ENCODE data around the gene SHISA2.

The SHISA2 gene

GRCh38 chr13:26050568-26051230 is 1.1 kb downstream of the SHISA2 start (continued):
- TF ChIP-seq KLF9 (tag by site-specific recombination; IDR thresholded peaks at IDR 0.05; ENCODE audit: low read depth), result 0 out of 2 replicates have a peak, but pooled peaks have one; percentile 18
- TF ChIP-seq ZSCAN23 (tag by site-specific recombination; IDR thresholded peaks at IDR 0.05), result no peak
- no peak for TF ChIP-seq ZNF776 (tag by site-specific recombination; IDR thresholded peaks at IDR 0.05; ENCODE audit: borderline replicate concordance)
- no peak for TF ChIP-seq ZNF529 (tag by site-specific recombination; IDR thresholded peaks at IDR 0.05; ENCODE audit: insufficient replicate concordance)
- no peak for TF ChIP-seq ZNF2 (tag by site-specific recombination; IDR thresholded peaks at IDR 0.05)

DNA sequence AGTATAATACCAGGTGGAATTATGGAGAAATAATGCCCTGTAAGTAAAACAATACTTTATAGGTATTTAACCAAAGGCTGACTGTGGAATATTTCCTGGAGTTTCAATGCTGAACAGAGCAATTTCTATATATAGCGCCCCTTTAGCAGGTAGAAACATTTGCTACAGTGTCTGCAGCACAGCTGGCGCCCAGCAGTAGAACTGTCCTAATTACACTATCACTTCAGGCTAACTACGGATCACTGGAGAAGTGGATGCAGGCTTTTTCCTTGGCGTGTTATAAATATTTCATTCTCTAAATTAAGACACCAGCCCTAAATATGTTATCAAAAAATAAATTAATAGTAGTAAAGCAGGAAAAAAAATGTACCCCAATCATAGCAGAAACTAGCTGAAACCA is 3.1 kb downstream of the SHISA2 start:
- TF ChIP-seq ZNF302 (tag by site-specific recombination; IDR thresholded peaks at IDR 0.05; ENCODE audit: low read depth) (no peak), ZNF629 (tag by site-specific recombination; IDR thresholded peaks at IDR 0.05) (no peak), ZNF274 (IDR thresholded peaks at IDR 0.05; ENCODE audit: low read length) (no peak), ZNF274 (tag by site-specific recombination; IDR thresholded peaks at IDR 0.05; ENCODE audit: borderline replicate concordance) (no peak), ZEB2 (tag by site-specific recombination; IDR thresholded peaks at IDR 0.05) (no peak), ZNF518A (tag by site-specific recombination; conservative IDR thresholded peaks at IDR 0.05; ENCODE audit: low read depth) (no peak), ZNF311 (tag by site-specific recombination; IDR thresholded peaks at IDR 0.05; ENCODE audit: borderline replicate concordance) (no peak), ZNF521 (tag by site-specific recombination; IDR thresholded peaks at IDR 0.05) (no peak), ZNF843 (tag by site-specific recombination; IDR thresholded peaks at IDR 0.05) (no peak), RBAK (tag by site-specific recombination; IDR thresholded peaks at IDR 0.05) (no peak), KLF7 (tag by site-specific recombination; IDR thresholded peaks at IDR 0.05; ENCODE audit: borderline replicate concordance) (no peak), ZFP41 (tag by site-specific recombination; IDR thresholded peaks at IDR 0.05; ENCODE audit: borderline replicate concordance) (no peak)
- TF ChIP-seq, protein P1, sequence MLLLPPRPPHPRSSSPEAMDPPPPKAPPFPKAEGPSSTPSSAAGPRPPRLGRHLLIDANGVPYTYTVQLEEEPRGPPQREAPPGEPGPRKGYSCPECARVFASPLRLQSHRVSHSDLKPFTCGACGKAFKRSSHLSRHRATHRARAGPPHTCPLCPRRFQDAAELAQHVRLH (tag by site-specific recombination; IDR thresholded peaks at IDR 0.05), result no peak
- TF ChIP-seq, protein P2, sequence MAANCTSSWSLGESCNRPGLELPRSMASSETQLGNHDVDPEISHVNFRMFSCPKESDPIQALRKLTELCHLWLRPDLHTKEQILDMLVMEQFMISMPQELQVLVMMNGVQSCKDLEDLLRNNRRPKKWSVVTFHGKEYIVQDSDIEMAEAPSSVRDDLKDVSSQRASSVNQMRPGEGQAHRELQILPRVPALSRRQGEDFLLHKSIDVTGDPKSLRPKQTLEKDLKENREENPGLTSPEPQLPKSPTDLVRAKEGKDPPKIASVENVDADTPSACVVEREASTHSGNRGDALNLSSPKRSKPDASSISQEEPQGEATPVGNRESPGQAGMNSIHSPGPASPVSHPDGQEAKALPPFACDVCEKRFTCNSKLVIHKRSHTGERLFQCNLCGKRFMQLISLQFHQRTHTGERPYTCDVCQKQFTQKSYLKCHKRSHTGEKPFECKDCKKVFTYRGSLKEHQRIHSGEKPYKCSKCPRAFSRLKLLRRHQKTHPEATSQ (tag by site-specific recombination; IDR thresholded peaks at IDR 0.05), result no peak
- TF ChIP-seq, protein P3, sequence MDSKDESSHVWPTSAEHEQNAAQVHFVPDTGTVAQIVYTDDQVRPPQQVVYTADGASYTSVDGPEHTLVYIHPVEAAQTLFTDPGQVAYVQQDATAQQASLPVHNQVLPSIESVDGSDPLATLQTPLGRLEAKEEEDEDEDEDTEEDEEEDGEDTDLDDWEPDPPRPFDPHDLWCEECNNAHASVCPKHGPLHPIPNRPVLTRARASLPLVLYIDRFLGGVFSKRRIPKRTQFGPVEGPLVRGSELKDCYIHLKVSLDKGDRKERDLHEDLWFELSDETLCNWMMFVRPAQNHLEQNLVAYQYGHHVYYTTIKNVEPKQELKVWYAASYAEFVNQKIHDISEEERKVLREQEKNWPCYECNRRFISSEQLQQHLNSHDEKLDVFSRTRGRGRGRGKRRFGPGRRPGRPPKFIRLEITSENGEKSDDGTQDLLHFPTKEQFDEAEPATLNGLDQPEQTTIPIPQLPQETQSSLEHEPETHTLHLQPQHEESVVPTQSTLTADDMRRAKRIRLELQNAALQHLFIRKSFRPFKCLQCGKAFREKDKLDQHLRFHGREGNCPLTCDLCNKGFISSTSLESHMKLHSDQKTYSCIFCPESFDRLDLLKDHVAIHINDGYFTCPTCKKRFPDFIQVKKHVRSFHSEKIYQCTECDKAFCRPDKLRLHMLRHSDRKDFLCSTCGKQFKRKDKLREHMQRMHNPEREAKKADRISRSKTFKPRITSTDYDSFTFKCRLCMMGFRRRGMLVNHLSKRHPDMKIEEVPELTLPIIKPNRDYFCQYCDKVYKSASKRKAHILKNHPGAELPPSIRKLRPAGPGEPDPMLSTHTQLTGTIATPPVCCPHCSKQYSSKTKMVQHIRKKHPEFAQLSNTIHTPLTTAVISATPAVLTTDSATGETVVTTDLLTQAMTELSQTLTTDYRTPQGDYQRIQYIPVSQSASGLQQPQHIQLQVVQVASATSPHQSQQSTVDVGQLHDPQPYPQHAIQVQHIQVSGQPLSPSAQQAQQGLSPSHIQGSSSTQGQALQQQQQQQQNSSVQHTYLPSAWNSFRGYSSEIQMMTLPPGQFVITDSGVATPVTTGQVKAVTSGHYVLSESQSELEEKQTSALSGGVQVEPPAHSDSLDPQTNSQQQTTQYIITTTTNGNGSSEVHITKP (tag by site-specific recombination; IDR thresholded peaks at IDR 0.05), result no peak

More for the DNA sequence above, 3.1 kb downstream of the SHISA2 start:
- H3K36me3 ChIP-seq (ENCODE audit: control insufficient read depth in 2 of 2, insufficient read depth in 1 of 2, low read length in 2 of 2), result peaks cover 0 to 26% of the 10 kb centered on the region in 2 experiments; a peak in 2 of 3 replicates
- H3K9me3 ChIP-seq (ENCODE audit: control insufficient read depth, insufficient read depth, low read depth, low read length), result no peaks in the 10 kb centered on the region
- no peak overlapping the region for H3K4me3 ChIP-seq (ENCODE audit: low read depth, low read length)
- no peaks in the 10 kb centered on the region for H3K4me1 ChIP-seq (ENCODE audit: control insufficient read depth, insufficient read depth, low read length)
- POLR2A ChIA-PET, result no interaction called here
- CTCF ChIA-PET, result interaction anchor here (1.1 kb wide), 2 partner anchors 11 to 28 kb away, joined by 3 to 5 read pairs; no protein-coding TSS in a partner anchor
- no peak overlapping the region for H3K27ac ChIP-seq (ENCODE audit: extremely low read depth, low read depth, low read length)

Measured in HEK293 (cell line).